K562 (cell line): Measurements from ENCODE around the gene FAHD2A. TPM values are rescaled to one million over a fixed set of nuclear protein-coding genes. Genes with fewer than 3 reads are reported as not detected.
"Not testable (repeated sequence)": the region's sequence is repeated elsewhere in the genome, so short reads cannot be mapped to it uniquely, and the experiment has no call there.

ENCODE experiments used
- ATAC-seq: fragments of 200-7000 bp; cut with Tn5 transposase; 3 replicates; pipeline ENCODE4 v1.9.1; 2020; ENCODE audit warnings: moderate library complexity
- BruUV-seq: library from RNA; stranded (reverse); fragments of 400-500 nt; replicated peaks from 2 replicates; lab custom pipeline; 2021; lab: Mats Ljungman, UMichigan
- CTCF ChIA-PET: fragments of 300-600 bp; formaldehyde crosslinking; extraction: SDS; loops from one replicate; lab custom pipeline; 2021; ENCODE audit warnings: low intra/inter-chr PET ratio; lab: Yijun Ruan, JAX
- POLR2A ChIA-PET: fragments of 300-600, 350-650 bp; sonication (Branson Sonifier 250); formaldehyde crosslinking; extraction: SDS; loops from one replicate; lab custom pipeline; 2021; ENCODE audit warnings: antibody characterized with exemption, inconsistent platforms; lab: Yijun Ruan, JAX
- DNase-seq, 4 experiments: peaks; one replicate each; pipeline versions ENCODE4 v3.0.0 to v3.0.0-alpha.2; 2011 to 2018; ENCODE audit warnings: low spot score in 3 of 4, mixed read lengths in 3 of 4; ENCODE audit errors: extremely low read depth in 1 of 4
- FAIRE-seq: peaks from 2 replicates; lab custom pipeline; 2011; peaks lifted over from hg19 to GRCh38; lab: Jason Lieb, UNC
- H2AFZ ChIP-seq: 2 replicates; pipeline ENCODE4 v1.6.0; 2011; ENCODE audit warnings: low read depth, low read length, control low read depth, inconsistent platforms
- H3K27ac ChIP-seq: fragments of 200-600 bp; 3 replicates; pipeline ENCODE4 v1.8.0; 2011; ENCODE audit warnings: low read depth, mild to moderate bottlenecking, control low read depth, inconsistent platforms, low read length, moderate library complexity, mixed read lengths; ENCODE audit errors: extremely low read depth
- H3K27me3 ChIP-seq, 2 experiments: fragments of 300-600 bp in 1 of 2; 2 replicates in 1 of 2; 3 replicates in 1 of 2; pipeline versions ENCODE4 v1.6.0 to v1.8.0; 2011; ENCODE audit warnings: inconsistent platforms in 2 of 2, low read length in 2 of 2, mild to moderate bottlenecking in 1 of 2, mixed read lengths in 1 of 2, moderate library complexity in 1 of 2; ENCODE audit not compliant: control insufficient read depth in 2 of 2, insufficient read depth in 2 of 2
- H3K36me3 ChIP-seq: fragments of 300-600 bp; 3 replicates; pipeline ENCODE4 v1.8.0; 2011; ENCODE audit warnings: mild to moderate bottlenecking, low read length, inconsistent platforms; ENCODE audit not compliant: control insufficient read depth, insufficient read depth
- H3K4me1 ChIP-seq, 2 experiments: fragments of 200-600 bp in 1 of 2; replicated peaks in 1 of 2; 2 replicates in 1 of 2; 3 replicates in 1 of 2; pipeline versions ENCODE4 v1.5.1 to v1.8.0; 2011; ENCODE audit warnings: inconsistent platforms in 2 of 2, low read length in 2 of 2, mild to moderate bottlenecking in 1 of 2, mixed read lengths in 1 of 2, moderate library complexity in 1 of 2; ENCODE audit not compliant: control insufficient read depth in 2 of 2, insufficient read depth in 2 of 2
- H3K4me2 ChIP-seq: 2 replicates; pipeline ENCODE4 v1.6.1; 2011; ENCODE audit warnings: low read length, control low read depth, inconsistent platforms, mixed read lengths; ENCODE audit not compliant: insufficient read depth
- H3K4me3 ChIP-seq: fragments of 200-600 bp; sonication (generic), shearing (Covaris generic); 2 replicates; pipeline ENCODE4 v1.5.1; 2016; ENCODE audit warnings: control low read depth, inconsistent platforms
- H3K79me2 ChIP-seq: fragments of 200-600 bp; 3 replicates; pipeline ENCODE4 v1.8.0; 2011; ENCODE audit warnings: low read length, inconsistent platforms; ENCODE audit not compliant: control insufficient read depth, insufficient read depth
- H3K9ac ChIP-seq, 2 experiments: 2 replicates each; pipeline versions ENCODE4 v1.6.0 to v1.6.1; 2011; ENCODE audit warnings: low read depth in 2 of 2, low read length in 2 of 2, control low read depth in 1 of 2, inconsistent platforms in 1 of 2, mild to moderate bottlenecking in 1 of 2, mixed read lengths in 1 of 2; ENCODE audit not compliant: insufficient read depth in 1 of 2
- H3K9me1 ChIP-seq: one replicate; pipeline ENCODE4 v1.6.0; 2011; ENCODE audit warnings: inconsistent platforms, mild to moderate bottlenecking, low read length, moderate library complexity; ENCODE audit not compliant: control insufficient read depth, insufficient read depth
- H3K9me3 ChIP-seq: replicated peaks from 2 replicates; pipeline ENCODE4 v1.5.1; 2011; ENCODE audit warnings: low read depth, low read length, inconsistent platforms; ENCODE audit not compliant: control insufficient read depth, insufficient read depth
- H4K20me1 ChIP-seq: replicated peaks from 2 replicates; pipeline ENCODE4 v1.6.1; 2011; ENCODE audit warnings: low read length, inconsistent platforms, mixed read lengths; ENCODE audit not compliant: control insufficient read depth, insufficient read depth
- WGBS: fragments of 100-300 bp; shearing (Covaris generic); methylation state at CpG from one replicate; pipeline ENCODE4 v1.1.6; 2016; ENCODE audit warnings: low coverage, mixed read lengths; ENCODE audit not compliant: insufficient coverage; ENCODE audit errors: missing lambda C conversion rate; 5-methylcytosine and 5-hydroxymethylcytosine counted together
- in situ Hi-C: fragments of 300-500 bp; cut with MboI; formaldehyde crosslinking; loops from 4 replicates; pipeline ENCODE4 v1.15.0; 2018; ENCODE audit warnings: inconsistent platforms, mixed read lengths
- intact Hi-C: fragments of 100-400 bp; cut with micrococcal nuclease; formaldehyde crosslinking; loops from 2 replicates; pipeline ENCODE4 v1.14.2; 2022
- polyA plus RNA-seq, 8 experiments: library from polyadenylated mRNA; depleted of rRNA in 4 of 8; stranded (reverse) in 5 of 8; unstranded in 3 of 8; fragments of >200 nt; fragmentation: Nextera tagmentation in 2 of 8; fragmentation: Illumina TruSeq in 1 of 8; extraction: Ambion mirVana in 2 of 8; extraction: Trizol in 1 of 8; gene quantifications; 2 replicates each; pipeline versions ENCODE4 v1.2.1 to v1.2.3, GENCODE V29; 2011 to 2014; ENCODE audit warnings: inconsistent platforms in 1 of 8, missing spikeins in 1 of 8
- total RNA-seq, 7 experiments: library from RNA; depleted of rRNA in 6 of 7; stranded (reverse); fragments of >200 nt in 6 of 7; fragmentation: Illumina TruSeq in 2 of 7; extraction: Trizol in 2 of 7; gene quantifications; 2 replicates each; pipeline versions ENCODE4 v1.2.1 to v1.2.3, GENCODE V29; 2011 to 2021; ENCODE audit warnings: low replicate concordance in 1 of 7

The FAHD2A gene
- total and polyA plus RNA-seq, 9 of the 15 experiments (the other 6 are each of a cell fraction or from before 2014, with no cell fraction given), result 13.8 to 41.0 (median 30.4) TPM

GRCh38 chr2:95435162-95435871 lies 32.8 kb downstream of the FAHD2A start:
- H3K9me1 ChIP-seq, DNase-seq, H3K4me2 ChIP-seq, H3K79me2 ChIP-seq, H2AFZ ChIP-seq, H4K20me1 ChIP-seq, H3K27ac ChIP-seq, H3K36me3 ChIP-seq, POLR2A ChIA-PET, intact Hi-C loops, ATAC-seq, FAIRE-seq, H3K4me1 ChIP-seq, H3K4me3 ChIP-seq, CTCF ChIA-PET, BruUV-seq, H3K27me3 ChIP-seq, H3K9ac ChIP-seq, H3K9me3 ChIP-seq: not testable (repeated sequence)
- in situ Hi-C loops, result loop anchor here (10.0 kb wide), 1 partner anchor 209 kb away; no protein-coding TSS in a partner anchor
- WGBS, result no CpG with 5 or more reads among the region's 30 CpGs

GRCh38 chr2:95435872-95436209 lies 33.3 kb downstream of the FAHD2A start:
- DNase-seq, ATAC-seq, H3K9ac ChIP-seq, H2AFZ ChIP-seq, H3K4me3 ChIP-seq, H3K4me2 ChIP-seq, H3K36me3 ChIP-seq, H3K27ac ChIP-seq, CTCF ChIA-PET, H3K27me3 ChIP-seq, intact Hi-C loops, H4K20me1 ChIP-seq, H3K79me2 ChIP-seq, POLR2A ChIA-PET, BruUV-seq, H3K4me1 ChIP-seq, H3K9me3 ChIP-seq, H3K9me1 ChIP-seq: not testable (repeated sequence)
- whole genome bisulfite sequencing, result 0% methylated on average over 3 of the region's 5 CpGs
- FAIRE-seq, result peak; percentile 40
- in situ Hi-C loops, result loop anchor here (10.0 kb wide), 1 partner anchor 209 kb away; no protein-coding TSS in a partner anchor

GRCh38 chr2:95442474-95443099 lies 40.1 kb downstream of the FAHD2A start:
- H3K27ac ChIP-seq, H3K27me3 ChIP-seq, H3K9me1 ChIP-seq, FAIRE-seq, H3K9me3 ChIP-seq, CTCF ChIA-PET, H3K4me2 ChIP-seq, ATAC-seq, BruUV-seq, H3K79me2 ChIP-seq, POLR2A ChIA-PET, H3K4me1 ChIP-seq, H3K36me3 ChIP-seq, H3K9ac ChIP-seq, in situ Hi-C loops, intact Hi-C loops, H2AFZ ChIP-seq, H3K4me3 ChIP-seq, DNase-seq, H4K20me1 ChIP-seq: not testable (repeated sequence)
- WGBS, result no CpG with 5 or more reads among the region's 2 CpGs
